ENCODE measurements around the gene B3GNT5.

Gene B3GNT5

GRCh38 chr3:183298701-183299153 is 45.7 kb downstream of the B3GNT5 start:
- DNase-seq, result no peak

- no peak for DNase-seq
Measured at GRCh38 chr3:183299976-183300375, 46.9 kb downstream of the B3GNT5 start.

GRCh38 chr3:183300996-183301562 is 48.0 kb downstream of the B3GNT5 start:
- DNase-seq, result no peak

- DNase-seq, result no peak
Measured at GRCh38 chr3:183301937-183302580, 49.0 kb downstream of the B3GNT5 start.

GRCh38 chr3:183303690-183304089 is 50.6 kb downstream of the B3GNT5 start:
- DNase-seq, result no peak

- DNase-seq, result no peak
Measured at GRCh38 chr3:183306798-183307671, 54.0 kb downstream of the B3GNT5 start.

- no peak for DNase-seq
Measured at GRCh38 chr3:183307749-183308148, 54.7 kb downstream of the B3GNT5 start.

GRCh38 chr3:183308751-183309150 is 55.7 kb downstream of the B3GNT5 start:
- DNase-seq, result no peak

GRCh38 chr3:183309276-183309675 is 56.2 kb downstream of the B3GNT5 start:
- DNase-seq, result no peak

- DNase-seq, result no peak
Measured at GRCh38 chr3:183310936-183311335, 57.9 kb downstream of the B3GNT5 start.

GRCh38 chr3:183312433-183312832 is 59.4 kb downstream of the B3GNT5 start:
- DNase-seq, result no peak

- DNase-seq, result no peak
Measured at GRCh38 chr3:183313351-183313750, 60.3 kb downstream of the B3GNT5 start.

GRCh38 chr3:183313764-183314163 is 60.7 kb downstream of the B3GNT5 start:
- DNase-seq, result no peak

- no peak for DNase-seq
Measured at GRCh38 chr3:183315739-183316138, 62.7 kb downstream of the B3GNT5 start.

- no peak for DNase-seq
Measured at GRCh38 chr3:183317271-183317670, 64.2 kb downstream of the B3GNT5 start.

- DNase-seq, result no peak
Measured at GRCh38 chr3:183317886-183318865, 65.1 kb downstream of the B3GNT5 start.

GRCh38 chr3:183318877-183319276 is 65.8 kb downstream of the B3GNT5 start:
- no peak for DNase-seq

GRCh38 chr3:183319371-183319770 is 66.3 kb downstream of the B3GNT5 start:
- DNase-seq, result no peak

All from NCI-H1092 treated with DMSO at 0.1 percent for 48 hours (cell line).